ENCODE data around the gene ABAT. TPM values are rescaled to one million over a fixed set of nuclear protein-coding genes. Genes with fewer than 3 reads are reported as not detected.
"Not testable (repeated sequence)": the region's sequence is repeated elsewhere in the genome, so short reads cannot be mapped to it uniquely, and the experiment has no call there.

ABAT gene
- total RNA-seq, 2 experiments from 2014 or later: 2.9 to 3.0 TPM

GRCh38 chr16:8689686-8690085, 15.3 kb downstream of the ABAT start:
- Mint-ChIP-seq H3K4me3 (no peak overlapping the region), H3K4me1 (ENCODE audit: low read depth) (no peaks in the 10 kb centered on the region), H3K27ac (no peak overlapping the region), H3K36me3 (ENCODE audit: low read depth) (peaks cover 14% of the 10 kb centered on the region), H3K9me3 (ENCODE audit: insufficient read depth) (peaks cover 17% of the 10 kb centered on the region), H3K27me3 (ENCODE audit: low read depth) (no peaks in the 10 kb centered on the region)
- ChIA-PET POLR2A (no interaction called here), CTCF (no interaction called here)
- ATAC-seq: no peak
- no peak for DNase-seq

- no peaks in the 10 kb centered on the region for H3K27me3 Mint-ChIP-seq (ENCODE audit: low read depth)
- peaks cover 17% of the 10 kb centered on the region for H3K9me3 Mint-ChIP-seq (ENCODE audit: insufficient read depth)
- DNase-seq: no peak
- no peak overlapping the region for H3K27ac Mint-ChIP-seq
- ATAC-seq: no peak
- ChIA-PET CTCF (no interaction called here), POLR2A (interaction anchor here (0.6 kb wide), 1 partner anchor 1773 kb away, joined by 3 read pairs; no protein-coding TSS in a partner anchor)
- H3K4me1 Mint-ChIP-seq (ENCODE audit: low read depth): no peaks in the 10 kb centered on the region
- H3K36me3 Mint-ChIP-seq (ENCODE audit: low read depth): peaks cover 13% of the 10 kb centered on the region
- no peak overlapping the region for H3K4me3 Mint-ChIP-seq
Measured at GRCh38 chr16:8691728-8692127, 17.3 kb downstream of the ABAT start.

DNA sequence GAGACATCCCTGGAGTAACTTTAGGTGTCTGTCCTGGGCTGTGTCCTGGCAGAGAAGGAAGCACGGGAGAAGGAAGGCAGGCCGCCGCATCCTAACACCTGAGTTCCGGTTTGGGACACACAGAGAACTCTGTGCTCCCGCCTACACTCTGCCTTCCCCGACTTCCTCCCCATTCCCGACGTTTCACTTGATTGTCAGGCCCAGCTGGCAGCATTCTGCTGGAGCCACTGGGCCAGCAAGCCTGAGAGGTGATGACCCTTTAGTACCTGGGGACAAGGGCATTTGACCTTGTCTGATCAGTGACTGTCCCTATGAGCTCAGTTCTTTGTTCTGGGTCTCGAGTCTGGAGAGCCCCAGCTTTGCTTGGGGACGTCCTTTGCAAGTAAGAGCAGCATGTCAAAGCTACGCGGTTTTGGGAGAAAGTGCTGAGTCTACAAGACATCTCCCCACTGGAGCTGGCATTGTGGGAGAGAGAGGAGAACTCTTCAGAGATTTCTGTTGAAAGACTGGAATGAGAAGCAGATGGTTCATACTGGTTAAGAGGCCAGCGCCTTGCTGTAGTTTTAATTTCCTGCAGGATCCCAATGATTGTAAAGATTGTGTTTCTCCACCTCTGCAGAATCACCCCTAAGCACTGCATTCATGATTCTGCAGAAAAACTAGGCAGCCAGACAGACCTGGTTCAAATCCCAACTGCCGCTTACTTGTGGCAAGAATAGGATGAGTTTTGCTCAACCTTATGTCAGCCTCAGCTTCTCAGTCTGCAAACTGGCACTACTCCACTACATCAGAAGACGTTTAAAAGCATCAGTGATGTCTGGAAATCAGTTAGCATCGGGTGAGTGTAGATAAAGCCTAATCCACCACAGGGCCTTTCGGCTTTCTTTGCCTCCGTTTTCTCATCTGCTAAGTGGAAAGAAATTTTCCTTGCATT, 20.6 kb downstream of the ABAT start:
- Mint-ChIP-seq H3K27me3 (ENCODE audit: low read depth) (no peaks in the 10 kb centered on the region), H3K4me1 (ENCODE audit: low read depth) (no peaks in the 10 kb centered on the region), H3K9me3 (ENCODE audit: insufficient read depth) (peaks cover 9% of the 10 kb centered on the region), H3K36me3 (ENCODE audit: low read depth) (peaks cover 4% of the 10 kb centered on the region), H3K4me3 (no peak overlapping the region), H3K27ac (no peak overlapping the region)
- DNase-seq (no peak), ATAC-seq (no peak)
- CTCF ChIA-PET: no interaction called here
- POLR2A ChIA-PET: no interaction called here

GRCh38 chr16:8696880-8697279, 22.5 kb downstream of the ABAT start:
- Mint-ChIP-seq H3K4me1 (ENCODE audit: low read depth) (no peaks in the 10 kb centered on the region), H3K36me3 (ENCODE audit: low read depth) (no peaks in the 10 kb centered on the region), H3K27me3 (ENCODE audit: low read depth) (no peaks in the 10 kb centered on the region), H3K9me3 (ENCODE audit: insufficient read depth) (no peaks in the 10 kb centered on the region), H3K4me3 (no peak overlapping the region), H3K27ac (no peak overlapping the region)
- ATAC-seq: no peak
- CTCF ChIA-PET: no interaction called here
- POLR2A ChIA-PET: no interaction called here
- DNase-seq: no peak

DNA sequence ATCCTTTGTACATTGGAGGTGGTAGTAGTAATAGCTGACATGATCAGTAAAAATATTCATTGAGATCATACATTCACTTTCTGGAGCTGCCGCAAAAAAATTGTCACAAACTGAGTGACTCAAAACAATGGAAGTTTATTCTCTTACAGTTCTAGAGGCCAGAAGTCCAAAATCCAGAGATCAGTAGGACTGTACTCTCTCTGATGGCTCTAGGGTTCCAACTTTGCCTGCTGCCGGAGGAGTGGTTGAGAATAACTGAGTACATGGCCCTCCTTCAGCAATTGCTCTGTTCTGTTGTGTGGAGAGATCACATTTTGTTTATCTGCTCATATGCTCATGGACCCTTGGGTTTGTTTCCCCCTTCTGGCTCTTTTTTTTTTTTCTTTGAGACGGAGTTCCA, 23.5 kb downstream of the ABAT start:
- ATAC-seq: no peak
- H3K36me3 Mint-ChIP-seq (ENCODE audit: low read depth): no peaks in the 10 kb centered on the region
- H3K4me3 Mint-ChIP-seq: no peak overlapping the region
- no peaks in the 10 kb centered on the region for H3K9me3 Mint-ChIP-seq (ENCODE audit: insufficient read depth)
- H3K27ac Mint-ChIP-seq: no peak overlapping the region
- H3K27me3 Mint-ChIP-seq (ENCODE audit: low read depth): no peaks in the 10 kb centered on the region
- no peak for DNase-seq
- ChIA-PET CTCF (no interaction called here), POLR2A (no interaction called here)
- H3K4me1 Mint-ChIP-seq (ENCODE audit: low read depth): no peaks in the 10 kb centered on the region

- ATAC-seq (no peak), DNase-seq (no peak)
- H3K36me3 Mint-ChIP-seq (ENCODE audit: low read depth): no peaks in the 10 kb centered on the region
- H3K4me1 Mint-ChIP-seq (ENCODE audit: low read depth): no peaks in the 10 kb centered on the region
- POLR2A ChIA-PET: no interaction called here
- H3K27me3 Mint-ChIP-seq (ENCODE audit: low read depth): no peaks in the 10 kb centered on the region
- CTCF ChIA-PET: no interaction called here
- H3K27ac Mint-ChIP-seq: no peak overlapping the region
- H3K9me3 Mint-ChIP-seq (ENCODE audit: insufficient read depth): no peaks in the 10 kb centered on the region
- H3K4me3 Mint-ChIP-seq: no peak overlapping the region
Measured at GRCh38 chr16:8703693-8704092, 29.3 kb downstream of the ABAT start.

DNA sequence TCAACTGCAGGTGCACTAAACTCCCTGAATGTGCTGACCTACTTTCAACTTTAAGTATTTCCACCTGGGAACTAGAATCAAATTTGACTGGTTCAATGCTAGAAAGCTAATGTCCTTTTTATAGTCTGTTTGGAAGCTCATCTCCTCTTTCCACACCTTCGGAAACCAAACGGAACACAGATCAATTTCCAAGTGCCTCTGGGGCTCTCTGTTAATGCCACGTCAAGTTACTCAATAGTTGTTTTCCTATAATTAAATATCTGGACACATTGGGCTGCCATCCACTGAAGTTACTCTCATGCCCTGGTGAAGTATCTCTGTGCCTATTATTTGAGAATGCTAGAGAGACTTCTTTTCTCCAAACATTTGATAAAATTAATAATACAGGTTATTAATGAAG, 29.7 kb downstream of the ABAT start:
- ATAC-seq (no peak), DNase-seq (no peak)
- no peaks in the 10 kb centered on the region for H3K4me1 Mint-ChIP-seq (ENCODE audit: low read depth)
- ChIA-PET CTCF (no interaction called here), POLR2A (no interaction called here)
- no peaks in the 10 kb centered on the region for H3K36me3 Mint-ChIP-seq (ENCODE audit: low read depth)
- H3K4me3 Mint-ChIP-seq: no peak overlapping the region
- no peak overlapping the region for H3K27ac Mint-ChIP-seq
- H3K27me3 Mint-ChIP-seq (ENCODE audit: low read depth): no peaks in the 10 kb centered on the region
- no peaks in the 10 kb centered on the region for H3K9me3 Mint-ChIP-seq (ENCODE audit: insufficient read depth)

DNA sequence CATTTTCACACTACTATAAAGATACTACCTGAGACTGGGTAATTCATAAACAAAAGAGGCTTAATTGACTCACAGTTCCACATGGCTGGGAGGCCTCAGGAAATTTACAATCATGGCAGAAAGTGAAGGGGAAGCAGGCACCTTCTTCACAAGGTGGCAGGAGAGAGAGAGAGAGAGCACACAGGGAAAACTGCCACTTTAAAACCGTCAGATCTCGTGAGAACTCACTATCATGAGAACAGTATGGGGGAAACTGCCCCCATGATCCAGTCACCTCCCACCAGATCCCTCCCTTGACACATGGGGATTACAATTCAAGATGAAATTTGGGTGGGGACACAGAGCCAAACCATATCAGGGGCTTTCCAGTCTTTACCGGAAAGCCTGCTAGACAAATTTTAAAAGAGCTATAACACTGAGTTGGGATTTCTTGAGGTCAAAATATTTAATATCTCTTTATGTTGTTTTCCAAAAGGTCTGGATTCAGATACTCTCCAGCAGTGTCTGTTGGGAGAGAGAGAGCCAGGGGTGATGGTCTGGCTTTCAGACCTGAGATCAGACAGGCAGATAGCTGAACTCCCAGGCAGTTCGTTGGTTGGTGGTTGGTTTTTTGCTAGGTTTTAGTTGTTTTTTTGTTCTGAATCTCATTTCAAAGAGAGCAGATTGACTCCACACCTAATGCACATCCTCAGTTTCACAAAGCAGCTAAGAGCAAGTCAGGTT, 30.8 kb downstream of the ABAT start:
- CTCF ChIA-PET; DNase-seq; H3K27me3 Mint-ChIP-seq (ENCODE audit: low read depth); POLR2A ChIA-PET; H3K36me3 Mint-ChIP-seq (ENCODE audit: low read depth); H3K27ac Mint-ChIP-seq; ATAC-seq; H3K9me3 Mint-ChIP-seq (ENCODE audit: insufficient read depth); H3K4me1 Mint-ChIP-seq (ENCODE audit: low read depth); H3K4me3 Mint-ChIP-seq: not testable (repeated sequence)

- ATAC-seq (no peak), DNase-seq (no peak)
- no peaks in the 10 kb centered on the region for H3K27me3 Mint-ChIP-seq (ENCODE audit: low read depth)
- POLR2A ChIA-PET: no interaction called here
- H3K9me3 Mint-ChIP-seq (ENCODE audit: insufficient read depth): no peaks in the 10 kb centered on the region
- no peaks in the 10 kb centered on the region for H3K4me1 Mint-ChIP-seq (ENCODE audit: low read depth)
- CTCF ChIA-PET: no interaction called here
- H3K4me3 Mint-ChIP-seq: no peak overlapping the region
- H3K27ac Mint-ChIP-seq: no peak overlapping the region
- no peaks in the 10 kb centered on the region for H3K36me3 Mint-ChIP-seq (ENCODE audit: low read depth)
Measured at GRCh38 chr16:8708536-8708935, 34.1 kb downstream of the ABAT start.

DNA sequence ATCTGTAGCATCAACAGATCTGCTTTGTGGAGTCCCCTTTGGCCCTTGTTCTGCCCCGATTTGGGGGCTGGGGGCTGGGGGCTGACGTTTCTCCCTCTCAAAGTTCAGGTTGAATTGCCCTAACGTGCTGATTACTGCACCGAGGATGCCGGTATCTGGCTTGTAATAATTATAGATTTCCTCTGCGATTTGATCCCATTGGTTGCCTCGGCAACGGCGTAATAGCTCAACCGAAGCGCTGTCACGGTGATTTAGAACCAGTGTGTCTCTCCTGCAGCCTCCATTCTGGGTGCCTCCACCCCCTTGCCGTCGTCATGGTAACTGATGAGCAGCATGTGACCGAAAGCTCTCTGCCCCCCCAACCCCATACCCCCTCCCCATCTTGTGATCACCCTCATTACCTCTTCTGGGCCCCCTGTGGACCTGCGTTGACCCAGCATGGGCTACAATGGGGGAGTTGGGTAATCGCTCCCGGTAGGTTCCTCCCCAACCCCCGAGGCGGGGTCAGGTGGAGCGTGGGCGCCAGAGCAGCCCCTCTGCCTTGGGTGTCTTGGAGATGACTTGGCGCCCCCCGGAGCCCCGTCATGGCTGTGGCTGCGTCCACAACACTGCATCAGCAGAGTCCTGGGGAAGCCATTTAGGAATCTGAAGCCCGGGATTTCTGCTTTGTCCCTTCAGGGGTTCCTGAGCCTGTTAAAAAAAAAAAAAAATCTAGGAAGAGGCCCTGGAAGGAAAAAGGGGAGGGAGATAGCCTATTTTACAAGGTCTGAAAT, 38.4 kb downstream of the ABAT start:
- no peak overlapping the region for H3K27ac Mint-ChIP-seq
- POLR2A ChIA-PET: no interaction called here
- no peaks in the 10 kb centered on the region for H3K36me3 Mint-ChIP-seq (ENCODE audit: low read depth)
- no peak for DNase-seq
- no peaks in the 10 kb centered on the region for H3K4me1 Mint-ChIP-seq (ENCODE audit: low read depth)
- ATAC-seq: no peak
- H3K27me3 Mint-ChIP-seq (ENCODE audit: low read depth): no peaks in the 10 kb centered on the region
- CTCF ChIA-PET: no interaction called here
- H3K9me3 Mint-ChIP-seq (ENCODE audit: insufficient read depth): no peaks in the 10 kb centered on the region
- H3K4me3 Mint-ChIP-seq: no peak overlapping the region

DNA sequence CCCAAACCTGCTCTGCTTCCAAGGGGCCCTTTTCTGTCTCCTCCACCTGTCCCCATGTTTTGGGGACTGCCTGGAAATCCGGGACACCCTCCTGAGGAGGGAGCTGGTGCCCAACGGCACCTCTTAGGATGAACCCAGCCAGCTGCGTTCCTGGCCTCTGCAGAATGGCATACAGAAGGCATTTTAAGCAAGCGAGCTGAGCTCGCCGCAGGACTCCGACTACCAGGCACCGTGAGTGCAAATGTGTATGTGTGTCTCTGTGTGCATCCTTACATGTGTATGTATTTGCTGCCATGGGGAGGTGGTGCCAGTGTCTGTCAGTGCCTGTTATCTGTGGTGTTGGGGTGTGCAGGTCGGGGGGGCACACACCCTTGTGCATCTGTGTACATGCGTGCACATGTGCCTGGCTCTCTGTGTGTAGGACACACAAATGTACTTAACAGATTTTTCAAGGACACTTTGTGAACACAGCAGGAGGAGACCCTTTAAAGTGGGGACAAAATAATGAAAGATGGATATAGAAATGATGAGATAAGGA, 39.3 kb downstream of the ABAT start:
- no peaks in the 10 kb centered on the region for H3K9me3 Mint-ChIP-seq (ENCODE audit: insufficient read depth)
- CTCF ChIA-PET: no interaction called here

GRCh38 chr16:8714174-8714573, 39.8 kb downstream of the ABAT start:
- H3K27ac Mint-ChIP-seq: no peak overlapping the region
- H3K36me3 Mint-ChIP-seq (ENCODE audit: low read depth): no peaks in the 10 kb centered on the region
- H3K27me3 Mint-ChIP-seq (ENCODE audit: low read depth): no peaks in the 10 kb centered on the region
- no peaks in the 10 kb centered on the region for H3K4me1 Mint-ChIP-seq (ENCODE audit: low read depth)
- ATAC-seq (no peak), DNase-seq (no peak)
- POLR2A ChIA-PET: no interaction called here
- CTCF ChIA-PET: no interaction called here
- H3K4me3 Mint-ChIP-seq: no peak overlapping the region
- H3K9me3 Mint-ChIP-seq (ENCODE audit: insufficient read depth): no peaks in the 10 kb centered on the region

More for the DNA sequence above, 39.3 kb downstream of the ABAT start:
- no peaks in the 10 kb centered on the region for H3K36me3 Mint-ChIP-seq (ENCODE audit: low read depth)
- no peaks in the 10 kb centered on the region for H3K27me3 Mint-ChIP-seq (ENCODE audit: low read depth)
- H3K4me1 Mint-ChIP-seq (ENCODE audit: low read depth): no peaks in the 10 kb centered on the region
- POLR2A ChIA-PET: no interaction called here
- DNase-seq: no peak
- no peak overlapping the region for H3K4me3 Mint-ChIP-seq
- no peak overlapping the region for H3K27ac Mint-ChIP-seq
- no peak for ATAC-seq
